Adipocyte (in vitro differentiated cells): ENCODE data around the gene RNF7.
"Not testable (repeated sequence)": the region's sequence is repeated elsewhere in the genome, so short reads cannot be mapped to it uniquely, and the experiment has no call there.

Experiments used
- DNase-seq: peaks from one replicate; pipeline ENCODE4 v3.0.0-alpha.2; 2015; ENCODE audit warnings: low read depth
- H3K27me3 ChIP-seq: replicated peaks from 2 replicates; pipeline ENCODE4 v1.7.0; 2013; ENCODE audit warnings: mild to moderate bottlenecking, low read length, moderate library complexity; ENCODE audit not compliant: control insufficient read depth, insufficient read depth
- H3K36me3 ChIP-seq: 2 replicates; pipeline ENCODE4 v1.7.0; 2013; ENCODE audit warnings: low read length, mild to moderate bottlenecking, moderate library complexity; ENCODE audit not compliant: control insufficient read depth, insufficient read depth, severe bottlenecking
- H3K4me1 ChIP-seq: 2 replicates; pipeline ENCODE4 v1.7.0; 2013; ENCODE audit warnings: mild to moderate bottlenecking, low read length, moderate library complexity; ENCODE audit not compliant: control insufficient read depth, insufficient read depth
- H3K4me3 ChIP-seq: 2 replicates; pipeline ENCODE4 v1.7.0; 2013; ENCODE audit warnings: mild to moderate bottlenecking, low read length, moderate library complexity
- H3K9ac ChIP-seq: 2 replicates; pipeline ENCODE4 v1.7.0; 2013; ENCODE audit warnings: mild to moderate bottlenecking, low read length, moderate library complexity
- H3K9me3 ChIP-seq: 2 replicates; pipeline ENCODE4 v1.7.0; 2013; ENCODE audit warnings: mild to moderate bottlenecking, low read length, moderate library complexity; ENCODE audit not compliant: control insufficient read depth

Gene RNF7

GRCh38 chr3:141782386-141782932 lies 44.4 kb downstream of the RNF7 start:
- H3K36me3 ChIP-seq, result no peaks in the 10 kb centered on the region
- H3K9ac ChIP-seq, result no peak overlapping the region
- no peak for DNase-seq
- H3K27me3 ChIP-seq, result no peaks in the 10 kb centered on the region
- H3K4me3 ChIP-seq, result no peak overlapping the region
- H3K4me1 ChIP-seq, result no peaks in the 10 kb centered on the region
- H3K9me3 ChIP-seq, result no peaks in the 10 kb centered on the region

- DNase-seq, result no peak
- H3K4me3 ChIP-seq, result no peak overlapping the region
- no peaks in the 10 kb centered on the region for H3K36me3 ChIP-seq
Measured at GRCh38 chr3:141783632-141784031, 45.5 kb downstream of the RNF7 start.

GRCh38 chr3:141784096-141784495 lies 46.0 kb downstream of the RNF7 start:
- Histone ChIP-seq H3K9me3 (no peaks in the 10 kb centered on the region), H3K9ac (no peak overlapping the region), H3K4me3 (no peak overlapping the region), H3K36me3 (no peaks in the 10 kb centered on the region), H3K4me1 (no peaks in the 10 kb centered on the region), H3K27me3 (no peaks in the 10 kb centered on the region)
- DNase-seq, result no peak

More at GRCh38 chr3:141783632-141784031, 45.5 kb downstream of the RNF7 start:
- H3K9me3 ChIP-seq, result no peaks in the 10 kb centered on the region
- H3K27me3 ChIP-seq, result no peaks in the 10 kb centered on the region
- H3K9ac ChIP-seq, result no peak overlapping the region
- H3K4me1 ChIP-seq, result no peaks in the 10 kb centered on the region

GRCh38 chr3:141784531-141784930 lies 46.4 kb downstream of the RNF7 start:
- H3K4me1 ChIP-seq, result no peaks in the 10 kb centered on the region
- no peaks in the 10 kb centered on the region for H3K9me3 ChIP-seq
- no peaks in the 10 kb centered on the region for H3K36me3 ChIP-seq
- DNase-seq, result no peak
- H3K4me3 ChIP-seq, result no peak overlapping the region
- no peaks in the 10 kb centered on the region for H3K27me3 ChIP-seq
- H3K9ac ChIP-seq, result no peak overlapping the region

- Histone ChIP-seq H3K27me3 (no peaks in the 10 kb centered on the region), H3K36me3 (no peaks in the 10 kb centered on the region), H3K4me1 (no peaks in the 10 kb centered on the region), H3K4me3 (no peak overlapping the region), H3K9ac (no peak overlapping the region), H3K9me3 (no peaks in the 10 kb centered on the region)
- no peak for DNase-seq
Measured at GRCh38 chr3:141788149-141788548, 50.1 kb downstream of the RNF7 start.

- H3K36me3 ChIP-seq, H3K27me3 ChIP-seq, H3K9me3 ChIP-seq, H3K9ac ChIP-seq, H3K4me1 ChIP-seq, H3K4me3 ChIP-seq, DNase-seq: not testable (repeated sequence)
Measured at GRCh38 chr3:141788750-141789149, 50.7 kb downstream of the RNF7 start.

GRCh38 chr3:141789281-141789680 lies 51.2 kb downstream of the RNF7 start:
- Histone ChIP-seq H3K4me3 (no peak overlapping the region), H3K9ac (no peak overlapping the region)

GRCh38 chr3:141790171-141790570 lies 52.1 kb downstream of the RNF7 start:
- Histone ChIP-seq H3K9me3 (no peaks in the 10 kb centered on the region), H3K36me3 (no peaks in the 10 kb centered on the region), H3K4me3 (no peak overlapping the region), H3K27me3 (no peaks in the 10 kb centered on the region), H3K4me1 (no peaks in the 10 kb centered on the region), H3K9ac (no peak overlapping the region)
- no peak for DNase-seq

More at GRCh38 chr3:141789281-141789680, 51.2 kb downstream of the RNF7 start:
- H3K4me1 ChIP-seq, result no peaks in the 10 kb centered on the region
- H3K9me3 ChIP-seq, result no peaks in the 10 kb centered on the region
- DNase-seq, result no peak
- H3K27me3 ChIP-seq, result no peaks in the 10 kb centered on the region
- no peaks in the 10 kb centered on the region for H3K36me3 ChIP-seq

GRCh38 chr3:141792495-141792894 lies 54.4 kb downstream of the RNF7 start:
- Histone ChIP-seq H3K9ac (no peak overlapping the region), H3K4me3 (no peak overlapping the region), H3K27me3 (no peaks in the 10 kb centered on the region), H3K9me3 (no peaks in the 10 kb centered on the region), H3K36me3 (no peaks in the 10 kb centered on the region), H3K4me1 (peaks cover 13% of the 10 kb centered on the region)
- no peak for DNase-seq

GRCh38 chr3:141793476-141794260 lies 55.6 kb downstream of the RNF7 start:
- no peak overlapping the region for H3K4me3 ChIP-seq
- no peak for DNase-seq
- peaks cover 25% of the 10 kb centered on the region for H3K4me1 ChIP-seq
- no peaks in the 10 kb centered on the region for H3K27me3 ChIP-seq
- H3K9me3 ChIP-seq, result no peaks in the 10 kb centered on the region
- H3K9ac ChIP-seq, result no peak overlapping the region
- no peaks in the 10 kb centered on the region for H3K36me3 ChIP-seq

- Histone ChIP-seq H3K27me3 (no peaks in the 10 kb centered on the region), H3K9ac (no peak overlapping the region), H3K4me1 (peaks cover 27% of the 10 kb centered on the region), H3K36me3 (no peaks in the 10 kb centered on the region), H3K4me3 (no peak overlapping the region), H3K9me3 (no peaks in the 10 kb centered on the region)
- no peak for DNase-seq
Measured at GRCh38 chr3:141795276-141795675, 57.2 kb downstream of the RNF7 start.

- Histone ChIP-seq H3K27me3 (no peaks in the 10 kb centered on the region), H3K4me3 (no peak overlapping the region), H3K9me3 (peaks cover 4% of the 10 kb centered on the region), H3K4me1 (peaks cover 27% of the 10 kb centered on the region), H3K9ac (no peak overlapping the region), H3K36me3 (no peaks in the 10 kb centered on the region)
- DNase-seq, result no peak
Measured at GRCh38 chr3:141795741-141796080, 57.6 kb downstream of the RNF7 start.
